HCT116 (cell line): ENCODE results near the gene RRBP1. TPM values are rescaled to one million over a fixed set of nuclear protein-coding genes. Genes with fewer than 3 reads are reported as not detected.

Source experiments
- ATAC-seq: fragments of 200-7000 bp; cut with Tn5 transposase; 2 replicates; pipeline ENCODE4 v1.9.1; 2020; ENCODE audit warnings: mild to moderate bottlenecking, moderate library complexity
- BruUV-seq: library from RNA; stranded (reverse); fragments of 400-500 nt; replicated peaks from 2 replicates; lab custom pipeline; 2021; lab: Mats Ljungman, UMichigan
- CTCF ChIA-PET: fragments of 300-600 bp; sonication (Branson Sonifier 250); formaldehyde crosslinking; loops from one replicate; lab custom pipeline; 2021; ENCODE audit warnings: antibody characterized with exemption; lab: Charles Lee
- POLR2A ChIA-PET: fragments of 300-600, 350-600 bp; sonication (Branson Sonifier 250); formaldehyde crosslinking; loops from one replicate; lab custom pipeline; 2021; ENCODE audit warnings: antibody characterized with exemption; lab: Charles Lee
- RAD21 ChIA-PET, 2 experiments: fragments of 300-600 bp; sonication (Branson Sonifier 250); formaldehyde crosslinking; loops; one replicate each; lab custom pipeline; 2023; ENCODE audit warnings: low total read pairs in 2 of 2; ENCODE audit not compliant: uncharacterized antibody in 2 of 2, unreplicated experiment in 2 of 2, low non-redundant PET in 1 of 2; lab: Charles Lee
- DNase-seq: peaks from one replicate; pipeline ENCODE4 v3.0.0-alpha.2; 2010; ENCODE audit warnings: low read depth, low spot score
- H2AFZ ChIP-seq: fragments of 200-600 bp; shearing (Covaris generic), sonication (generic); 2 replicates; pipeline ENCODE4 v1.6.1; 2017; ENCODE audit warnings: low read depth, mixed run types, mixed read lengths, antibody characterized with exemption, low read length; ENCODE audit not compliant: poor library complexity, severe bottlenecking
- H3K27ac ChIP-seq: 2 replicates; pipeline ENCODE4 v1.5.1; 2012; ENCODE audit warnings: low read depth, low read length
- H3K27me3 ChIP-seq: fragments of 200-600 bp; sonication (generic); 2 replicates; pipeline ENCODE4 v1.6.1; 2016; ENCODE audit warnings: mixed run types, low read length, mixed read lengths; ENCODE audit not compliant: insufficient read depth
- H3K36me3 ChIP-seq, 2 experiments: fragments of 200-500 bp in 1 of 2; fragments of 200-600 bp in 1 of 2; sonication (Bioruptor generic) in 1 of 2; sonication (generic) in 1 of 2; 2 replicates each; pipeline versions ENCODE4 v1.5.1 to v1.6.1; 2014 to 2016; ENCODE audit warnings: low read length in 2 of 2, inconsistent platforms in 1 of 2, mixed read lengths in 1 of 2, mixed run types in 1 of 2; ENCODE audit not compliant: insufficient read depth in 2 of 2, control insufficient read depth in 1 of 2
- H3K4me1 ChIP-seq, 2 experiments: fragments of 200-600 bp in 1 of 2; sonication (generic) in 1 of 2; 2 replicates each; pipeline versions ENCODE4 v1.5.1 to v1.6.1; 2012 to 2017; ENCODE audit warnings: low read length in 2 of 2, inconsistent platforms in 1 of 2, mild to moderate bottlenecking in 1 of 2, mixed read lengths in 1 of 2, mixed run types in 1 of 2, moderate library complexity in 1 of 2; ENCODE audit not compliant: insufficient read depth in 2 of 2, control insufficient read depth in 1 of 2
- H3K4me2 ChIP-seq: fragments of 200-600 bp; sonication (generic); 2 replicates; pipeline ENCODE4 v1.6.1; 2017; ENCODE audit warnings: mixed run types, low read length, mixed read lengths
- H3K4me3 ChIP-seq, 2 experiments: fragments of 200-600 bp in 1 of 2; sonication (generic) in 1 of 2; replicated peaks in 1 of 2; 2 replicates each; pipeline ENCODE4 v1.5.1; 2011 to 2016; ENCODE audit warnings: low read length in 2 of 2, control low read depth in 1 of 2, low read depth in 1 of 2, mild to moderate bottlenecking in 1 of 2, mixed read lengths in 1 of 2, mixed run types in 1 of 2
- H3K79me2 ChIP-seq: fragments of 200-600 bp; sonication (generic); 2 replicates; pipeline ENCODE4 v1.6.1; 2017; ENCODE audit warnings: mild to moderate bottlenecking, mixed run types, low read length, moderate library complexity, mixed read lengths; ENCODE audit not compliant: insufficient read depth
- H3K9ac ChIP-seq: fragments of 200-600 bp; sonication (generic); 2 replicates; pipeline ENCODE4 v1.6.1; 2016; ENCODE audit warnings: low read length, mixed read lengths
- H3K9me2 ChIP-seq: fragments of 200-600 bp; sonication (generic), shearing (Covaris generic); 2 replicates; pipeline ENCODE4 v1.6.1; 2017; ENCODE audit warnings: mixed run types, mild to moderate bottlenecking, moderate library complexity; ENCODE audit not compliant: insufficient read depth
- H3K9me3 ChIP-seq, 2 experiments: fragments of 200-500 bp in 1 of 2; fragments of 200-600 bp in 1 of 2; sonication (Bioruptor generic) in 1 of 2; sonication (generic) in 1 of 2; 2 replicates each; pipeline ENCODE4 v1.6.1; 2014 to 2017; ENCODE audit warnings: low read length in 2 of 2, mixed read lengths in 2 of 2, inconsistent platforms in 1 of 2, low read depth in 1 of 2, mild to moderate bottlenecking in 1 of 2, mixed run types in 1 of 2, moderate library complexity in 1 of 2; ENCODE audit not compliant: control insufficient read depth in 1 of 2, insufficient read depth in 1 of 2
- H4K20me1 ChIP-seq: fragments of 200-600 bp; sonication (generic), shearing (Covaris generic); 2 replicates; pipeline ENCODE4 v1.6.1; 2017; ENCODE audit warnings: mixed run types, mild to moderate bottlenecking, moderate library complexity; ENCODE audit not compliant: insufficient read depth
- ATF3 ChIP-seq: IDR thresholded peaks from 2 replicates; pipeline ENCODE4 v1.6.1; 2012
- CBX3 ChIP-seq: IDR thresholded peaks from 2 replicates; pipeline ENCODE4 v1.6.1; 2012; ENCODE audit warnings: low read depth
- CEBPB ChIP-seq: IDR thresholded peaks from 2 replicates; pipeline ENCODE4 v1.6.1; 2012; ENCODE audit warnings: low read depth
- EGR1 ChIP-seq: IDR thresholded peaks from 2 replicates; pipeline ENCODE4 v1.6.1; 2012; ENCODE audit warnings: low read depth
- ELF1 ChIP-seq: IDR thresholded peaks from 2 replicates; pipeline ENCODE4 v1.6.1; 2012; ENCODE audit warnings: low read depth, borderline replicate concordance
- FOSL1 ChIP-seq: IDR thresholded peaks from 2 replicates; pipeline ENCODE4 v1.6.1; 2012; ENCODE audit warnings: low read depth
- MAX ChIP-seq: IDR thresholded peaks from 2 replicates; pipeline ENCODE4 v1.6.1; 2012
- POLR2A ChIP-seq: IDR thresholded peaks from 2 replicates; pipeline ENCODE4 v1.7.0; 2011; ENCODE audit warnings: borderline replicate concordance; ENCODE audit not compliant: insufficient read depth, insufficient read length; ENCODE audit errors: extremely low read depth
- POLR2AphosphoS5 ChIP-seq: IDR thresholded peaks from 2 replicates; pipeline ENCODE4 v1.6.1; 2011; ENCODE audit warnings: mild to moderate bottlenecking, low read depth, low read length, moderate library complexity
- RAD21 ChIP-seq: IDR thresholded peaks from 2 replicates; pipeline ENCODE4 v1.6.1; 2012; ENCODE audit warnings: low read depth, mild to moderate bottlenecking
- SIN3A ChIP-seq: IDR thresholded peaks from 2 replicates; pipeline ENCODE4 v1.6.1; 2012; ENCODE audit warnings: low read depth
- SRF ChIP-seq: IDR thresholded peaks from 2 replicates; pipeline ENCODE4 v1.6.1; 2012; ENCODE audit warnings: low read depth
- TCF7L2 ChIP-seq: IDR thresholded peaks from 2 replicates; pipeline ENCODE4 v1.7.0; 2011; ENCODE audit warnings: borderline replicate concordance, inconsistent platforms; ENCODE audit not compliant: insufficient read depth, insufficient read length; ENCODE audit errors: extremely low read depth
- intact Hi-C: fragments of 100-400 bp; cut with micrococcal nuclease; formaldehyde crosslinking; loops from 2 replicates; pipeline ENCODE4 v1.10.0; 2022
- total RNA-seq: library from RNA; stranded (reverse); gene quantifications from one replicate; pipeline ENCODE4 v1.2.1, GENCODE V29; 2021; ENCODE audit not compliant: unreplicated experiment

Gene RRBP1
- total RNA-seq, 1 experiment from 2014 or later = 123 TPM

- Histone ChIP-seq H3K9me3 (no peaks in the 10 kb centered on the region), H4K20me1 (no peaks in the 10 kb centered on the region), H3K79me2 (no peaks in the 10 kb centered on the region), H2AFZ (no peak overlapping the region), H3K27me3 (no peaks in the 10 kb centered on the region), H3K36me3 (peaks cover 13 to 23% of the 10 kb centered on the region in 2 experiments; a peak in 3 of 4 replicates), H3K4me3 (no peak overlapping the region), H3K4me2 (no peak overlapping the region), H3K4me1 (no peaks in the 10 kb centered on the region), H3K27ac (no peak overlapping the region), H3K9me2 (no peaks in the 10 kb centered on the region), H3K9ac (no peak overlapping the region)
- CTCF ChIA-PET = no interaction called here
- no peak for ATAC-seq
- TF ChIP-seq ATF3 (no peak), CBX3 (no peak), ELF1 (no peak), CEBPB (no peak), RAD21 (no peak), POLR2AphosphoS5 (no peak), FOSL1 (no peak), POLR2A (no peak), MAX (no peak), EGR1 (no peak), SIN3A (no peak), TCF7L2 (no peak), SRF (no peak)
- no TSS peak for BruUV-seq
- POLR2A ChIA-PET = no interaction called here
- DNase-seq = no peak
- RAD21 ChIA-PET = no interaction called here
- intact Hi-C loops = loop anchor here (1.0 kb wide), 2 partner anchors 79 to 112 kb away; no protein-coding TSS in a partner anchor
Observed at GRCh38 chr20:17616480-17617211, 65.4 kb downstream of the RRBP1 start.
